Thoracic aorta (tissue), 2 donors: ENCODE measurements around the gene RICTOR. TPM values are rescaled to one million over a fixed set of nuclear protein-coding genes. Genes with fewer than 3 reads are reported as not detected.

Experiments used
- ATAC-seq: fragments of 150-250 bp; one replicate; pipeline ENCODE4 v1.8.0; 2017; ENCODE audit warnings: low read depth; ENCODE audit not compliant: insufficient number of reproducible peaks, low FRiP score
- DNase-seq: peaks from one replicate; pipeline ENCODE4 v3.0.0-alpha.2; 2020; ENCODE audit warnings: low spot score
- H3K27ac ChIP-seq, 2 donors: fragments of 200-600 bp; sonication (generic); 1 replicate in 1 of 2; 2 replicates in 1 of 2; pipeline ENCODE4 v1.5.1; 2016; ENCODE audit warnings: mild to moderate bottlenecking in 2 of 2, moderate library complexity in 2 of 2
- H3K27me3 ChIP-seq: fragments of 200-600 bp; sonication (generic); replicated peaks from 2 replicates; pipeline ENCODE4 v1.6.0; 2016; ENCODE audit warnings: mild to moderate bottlenecking; ENCODE audit not compliant: insufficient read depth
- H3K36me3 ChIP-seq: fragments of 200-600 bp; sonication (generic); one replicate; pipeline ENCODE4 v1.5.1; 2016
- H3K4me1 ChIP-seq, 2 donors: fragments of 200-600 bp; sonication (generic); 1 replicate in 1 of 2; 2 replicates in 1 of 2; pipeline versions ENCODE4 v1.5.1 to v1.6.0; 2016; ENCODE audit warnings: low read depth in 2 of 2, mild to moderate bottlenecking in 1 of 2; ENCODE audit not compliant: control insufficient read depth in 1 of 2
- H3K4me3 ChIP-seq: fragments of 200-600 bp; sonication (generic); 2 replicates; pipeline ENCODE4 v1.5.1; 2016; ENCODE audit warnings: mild to moderate bottlenecking
- H3K9me3 ChIP-seq: fragments of 200-600 bp; sonication (generic); 2 replicates; pipeline ENCODE4 v1.5.1; 2016
- total RNA-seq, 2 donors: library from RNA; depleted of rRNA; stranded (reverse); fragments of >200 nt; gene quantifications; one replicate each; pipeline versions ENCODE4 v1.1.0 to v1.2.3, GENCODE V29; 2016
- TF ChIP-seq, protein P1 (sequence below): fragments of 200-600 bp; sonication (generic); IDR thresholded peaks from one replicate; pipeline ENCODE4 v1.5.1; 2019; ENCODE audit warnings: antibody characterized with exemption

The RICTOR gene
- total RNA-seq, 2 donors from 2014 or later = 35.6 to 50.4 TPM

DNA sequence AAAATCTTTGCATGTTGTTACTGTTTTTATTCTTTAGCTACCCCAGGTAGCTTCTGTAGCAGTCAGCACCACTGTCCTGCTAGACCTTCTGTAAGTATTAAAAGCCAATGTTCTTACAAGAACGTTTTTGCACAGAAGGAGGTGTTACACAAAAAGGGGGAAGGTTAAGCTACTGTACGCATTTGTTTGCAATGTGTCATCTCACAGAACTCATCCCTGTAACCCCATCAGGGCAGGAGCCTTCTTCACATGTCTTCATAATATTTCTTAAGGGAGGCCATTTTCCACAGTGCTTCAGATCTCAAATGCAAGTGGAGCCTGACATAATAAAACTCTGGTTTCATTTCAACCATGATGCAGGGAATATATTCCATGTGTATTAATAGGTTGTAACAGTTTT, 160.5 kb downstream of the RICTOR start:
- peaks cover 6% of the 10 kb centered on the region for H3K36me3 ChIP-seq
- no peak overlapping the region for H3K27ac ChIP-seq
- DNase-seq (no peak), ATAC-seq (no peak)
- H3K9me3 ChIP-seq = no peaks in the 10 kb centered on the region
- TF ChIP-seq, protein P1, sequence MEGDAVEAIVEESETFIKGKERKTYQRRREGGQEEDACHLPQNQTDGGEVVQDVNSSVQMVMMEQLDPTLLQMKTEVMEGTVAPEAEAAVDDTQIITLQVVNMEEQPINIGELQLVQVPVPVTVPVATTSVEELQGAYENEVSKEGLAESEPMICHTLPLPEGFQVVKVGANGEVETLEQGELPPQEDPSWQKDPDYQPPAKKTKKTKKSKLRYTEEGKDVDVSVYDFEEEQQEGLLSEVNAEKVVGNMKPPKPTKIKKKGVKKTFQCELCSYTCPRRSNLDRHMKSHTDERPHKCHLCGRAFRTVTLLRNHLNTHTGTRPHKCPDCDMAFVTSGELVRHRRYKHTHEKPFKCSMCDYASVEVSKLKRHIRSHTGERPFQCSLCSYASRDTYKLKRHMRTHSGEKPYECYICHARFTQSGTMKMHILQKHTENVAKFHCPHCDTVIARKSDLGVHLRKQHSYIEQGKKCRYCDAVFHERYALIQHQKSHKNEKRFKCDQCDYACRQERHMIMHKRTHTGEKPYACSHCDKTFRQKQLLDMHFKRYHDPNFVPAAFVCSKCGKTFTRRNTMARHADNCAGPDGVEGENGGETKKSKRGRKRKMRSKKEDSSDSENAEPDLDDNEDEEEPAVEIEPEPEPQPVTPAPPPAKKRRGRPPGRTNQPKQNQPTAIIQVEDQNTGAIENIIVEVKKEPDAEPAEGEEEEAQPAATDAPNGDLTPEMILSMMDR = no peak
- H3K27me3 ChIP-seq = no peaks in the 10 kb centered on the region
- H3K4me3 ChIP-seq = no peak overlapping the region
- H3K4me1 ChIP-seq = no peaks in the 10 kb centered on the region

DNA sequence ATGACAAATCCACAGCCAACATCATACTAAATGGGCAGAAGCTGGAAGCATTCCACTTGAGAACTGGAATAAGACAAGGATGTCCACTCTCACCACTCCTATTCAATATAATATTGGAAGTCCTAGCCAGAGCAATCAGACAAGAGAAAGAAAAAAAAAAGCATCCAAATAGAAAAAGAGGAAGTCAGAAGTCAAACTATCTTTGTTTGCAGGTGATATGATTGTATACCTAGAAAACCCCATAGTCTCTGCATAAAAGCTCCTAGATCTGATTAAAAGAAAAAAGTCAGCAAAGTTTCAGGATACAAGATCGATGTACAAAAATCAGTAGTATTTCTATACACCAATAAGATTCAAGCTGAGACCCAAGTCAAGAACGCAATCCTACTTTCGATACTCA, 162.3 kb downstream of the RICTOR start:
- no peak overlapping the region for H3K4me3 ChIP-seq
- H3K4me1 ChIP-seq = no peaks in the 10 kb centered on the region
- peaks cover 17% of the 10 kb centered on the region for H3K36me3 ChIP-seq
- DNase-seq (no peak), ATAC-seq (no peak)
- TF ChIP-seq, protein P1 = no peak
- H3K27ac ChIP-seq = no peak overlapping the region
- H3K27me3 ChIP-seq = no peaks in the 10 kb centered on the region
- H3K9me3 ChIP-seq = no peaks in the 10 kb centered on the region

DNA sequence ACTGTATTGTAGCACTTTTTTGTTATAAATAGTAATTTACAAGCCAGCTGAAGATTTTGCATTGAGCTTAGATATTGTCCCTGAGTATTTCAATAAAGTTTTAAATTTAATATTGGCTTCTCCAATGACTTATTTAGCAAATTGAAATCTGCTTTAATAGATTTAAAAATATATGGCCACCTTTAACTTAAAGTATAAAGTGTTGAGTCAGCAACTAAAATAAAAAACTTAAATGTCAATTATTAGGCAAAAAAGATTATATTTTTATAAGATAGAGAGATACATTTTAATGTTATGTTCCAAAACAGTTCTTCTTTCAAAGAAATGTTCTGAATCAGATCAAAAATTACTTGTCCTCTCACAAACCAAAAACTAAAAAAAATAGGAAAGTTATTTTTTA, 167.7 kb downstream of the RICTOR start:
- DNase-seq (no peak), ATAC-seq (no peak)
- H3K4me3 ChIP-seq = no peak overlapping the region
- H3K4me1 ChIP-seq = no peaks in the 10 kb centered on the region
- no peak overlapping the region for H3K27ac ChIP-seq
- H3K27me3 ChIP-seq = no peaks in the 10 kb centered on the region
- peaks cover 3% of the 10 kb centered on the region for H3K9me3 ChIP-seq
- TF ChIP-seq, protein P1 = no peak
- peaks cover 45% of the 10 kb centered on the region for H3K36me3 ChIP-seq

GRCh38 chr5:38905516-38905915, 168.7 kb downstream of the RICTOR start:
- H3K4me3 ChIP-seq = no peak overlapping the region
- no peaks in the 10 kb centered on the region for H3K4me1 ChIP-seq
- no peak overlapping the region for H3K27ac ChIP-seq
- TF ChIP-seq, protein P1 = no peak
- no peaks in the 10 kb centered on the region for H3K27me3 ChIP-seq
- peaks cover 3% of the 10 kb centered on the region for H3K9me3 ChIP-seq
- ATAC-seq (no peak), DNase-seq (no peak)
- H3K36me3 ChIP-seq = peaks cover 45% of the 10 kb centered on the region

DNA sequence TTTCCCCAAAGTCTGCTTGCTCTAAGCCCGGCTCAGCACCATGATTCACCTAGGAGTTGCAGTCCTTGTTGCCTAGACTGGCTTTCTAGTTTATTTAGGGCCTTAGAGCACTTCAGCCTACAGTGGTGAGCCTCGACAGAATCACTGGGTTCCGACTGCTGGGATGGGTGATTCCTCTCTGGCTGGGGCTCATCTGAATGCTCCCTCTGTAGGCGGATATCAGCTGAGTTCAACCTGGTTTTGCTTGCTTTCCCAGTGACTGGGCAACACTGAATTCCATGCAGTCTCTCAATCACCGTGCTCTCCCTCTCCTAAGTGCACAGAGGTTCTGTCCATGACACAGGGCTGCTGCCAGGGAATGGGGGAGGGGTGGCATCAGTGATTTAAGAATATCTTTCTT, 174.3 kb downstream of the RICTOR start:
- H3K27ac ChIP-seq = no peak overlapping the region
- no peak overlapping the region for H3K4me3 ChIP-seq
- peaks cover 12% of the 10 kb centered on the region for H3K9me3 ChIP-seq
- TF ChIP-seq, protein P1 = no peak
- peaks cover 23% of the 10 kb centered on the region for H3K36me3 ChIP-seq
- no peaks in the 10 kb centered on the region for H3K27me3 ChIP-seq
- no peaks in the 10 kb centered on the region for H3K4me1 ChIP-seq
- DNase-seq (no peak), ATAC-seq (no peak)
